MM.1S (cell line): ENCODE data around the gene NCAPH2.
A peak's percentile ranks its signal among the peaks of the same experiment; 100 is the strongest.

Source experiments
- DNase-seq: peaks from one replicate; pipeline ENCODE4 v3.0.0-alpha.2; 2015
- H2AFZ ChIP-seq: fragments of 300-600 bp; sonication (generic); 2 replicates; pipeline ENCODE4 v1.6.0; 2016; ENCODE audit warnings: antibody characterized with exemption, low read length
- H3F3A ChIP-seq: fragments of 300-600 bp; sonication (generic); 2 replicates; pipeline ENCODE4 v1.6.1; 2016; ENCODE audit warnings: mild to moderate bottlenecking, antibody characterized with exemption, low read length, moderate library complexity, mixed read lengths; ENCODE audit not compliant: insufficient read depth
- H3K27ac ChIP-seq: fragments of 300-600 bp; sonication (generic); 2 replicates; pipeline ENCODE4 v1.5.1; 2016; ENCODE audit warnings: mild to moderate bottlenecking, low read length
- H3K27me3 ChIP-seq: fragments of 300-600 bp; sonication (generic); replicated peaks from 2 replicates; pipeline ENCODE4 v1.6.0; 2016; ENCODE audit warnings: low read length; ENCODE audit not compliant: insufficient read depth
- H3K36me3 ChIP-seq: fragments of 300-600 bp; sonication (generic); replicated peaks from 2 replicates; pipeline ENCODE4 v1.6.1; 2016; ENCODE audit warnings: mild to moderate bottlenecking, low read length, mixed read lengths; ENCODE audit not compliant: insufficient read depth
- H3K4me1 ChIP-seq: fragments of 300-600 bp; sonication (generic); 2 replicates; pipeline ENCODE4 v1.6.1; 2016; ENCODE audit warnings: low read length, mixed read lengths
- H3K4me2 ChIP-seq: fragments of 300-600 bp; sonication (generic); 2 replicates; pipeline ENCODE4 v1.6.0; 2016; ENCODE audit warnings: low read depth, low read length
- H3K4me3 ChIP-seq: fragments of 300-600 bp; sonication (generic); 2 replicates; pipeline ENCODE4 v1.5.1; 2016; ENCODE audit warnings: low read length, mixed read lengths
- H3K79me2 ChIP-seq: fragments of 300-600 bp; sonication (generic); 2 replicates; pipeline ENCODE4 v1.6.1; 2016; ENCODE audit warnings: mixed run types, low read length, mixed read lengths
- H3K9ac ChIP-seq: fragments of 300-600 bp; sonication (generic); 2 replicates; pipeline ENCODE4 v1.6.1; 2016; ENCODE audit warnings: low read length, mixed read lengths
- H3K9me2 ChIP-seq: fragments of 300-600 bp; sonication (generic); replicated peaks from 2 replicates; pipeline ENCODE4 v1.6.1; 2016; ENCODE audit warnings: mild to moderate bottlenecking, low read length, mixed read lengths; ENCODE audit not compliant: insufficient read depth
- H3K9me3 ChIP-seq: fragments of 300-600 bp; sonication (generic); replicated peaks from 2 replicates; pipeline ENCODE4 v1.6.1; 2016; ENCODE audit warnings: mild to moderate bottlenecking, low read length, mixed read lengths; ENCODE audit not compliant: insufficient read depth
- H4K20me1 ChIP-seq: fragments of 300-600 bp; sonication (generic); 2 replicates; pipeline ENCODE4 v1.6.1; 2016; ENCODE audit warnings: mild to moderate bottlenecking, low read length, moderate library complexity, mixed read lengths; ENCODE audit not compliant: insufficient read depth
- CTCF ChIP-seq: fragments of 300-600 bp; sonication (generic); IDR thresholded peaks from 2 replicates; pipeline ENCODE4 v1.5.1; 2016; ENCODE audit warnings: antibody characterized with exemption, low read length, mixed read lengths
- EZH2 ChIP-seq: fragments of 300-600 bp; sonication (generic); optimal IDR thresholded peaks from 2 replicates; pipeline ENCODE3; 2017; ENCODE audit warnings: low read depth, mild to moderate bottlenecking, antibody characterized with exemption, low read length, mixed read lengths
- EZH2phosphoT487 ChIP-seq: fragments of 300-600 bp; sonication (generic); IDR thresholded peaks from 2 replicates; pipeline ENCODE4 v1.6.1; 2018; ENCODE audit warnings: antibody characterized with exemption, low read length

Gene NCAPH2

GRCh38 chr22:50507991-50508884 is at the start of gene NCAPH2:
TSS of gene NCAPH2 (plus strand) at chr22:50508224. CDS start at chr22:50508338, 114 bp downstream.
- Histone ChIP-seq H3K9me2 (no peaks in the 10 kb centered on the region), H3K4me1 (peaks cover 6% of the 10 kb centered on the region)
- TF ChIP-seq EZH2 = no peak
- no peak for TF ChIP-seq CTCF
- TF ChIP-seq EZH2phosphoT487 = no peak

GRCh38 chr22:50459016-50459415 is 49.0 kb upstream of the NCAPH2 start:
- Histone ChIP-seq H3K79me2 (no peaks in the 10 kb centered on the region), H3F3A (no peaks in the 10 kb centered on the region), H3K27me3 (no peaks in the 10 kb centered on the region), H4K20me1 (no peaks in the 10 kb centered on the region), H3K4me1 (no peaks in the 10 kb centered on the region), H3K27ac (no peak overlapping the region), H3K4me2 (no peak overlapping the region), H3K9me3 (no peaks in the 10 kb centered on the region), H2AFZ (no peak overlapping the region), H3K9ac (no peak overlapping the region), H3K4me3 (no peak overlapping the region), H3K9me2 (no peaks in the 10 kb centered on the region), H3K36me3 (no peaks in the 10 kb centered on the region; the same call in none of the 2 replicates)
- DNase-seq = no peak
- TF ChIP-seq EZH2phosphoT487 = no peak
- TF ChIP-seq CTCF = no peak
- TF ChIP-seq EZH2 = no peak

More at GRCh38 chr22:50507991-50508884, at the start of gene NCAPH2:
- no peaks in the 10 kb centered on the region for H3K9me3 ChIP-seq
- H3K4me2 ChIP-seq = peak within 1 kb of the TSS; percentile 94
- peak within 1 kb of the TSS; percentile 89 for H3K4me3 ChIP-seq
- no peaks in the 10 kb centered on the region for H4K20me1 ChIP-seq
- peak within 1 kb of the TSS; percentile 92 for H2AFZ ChIP-seq
- peak within 1 kb of the TSS; percentile 87 for H3K9ac ChIP-seq
- peak within 1 kb of the TSS; percentile 84 for H3K27ac ChIP-seq
- H3K36me3 ChIP-seq = no peaks in the 10 kb centered on the region
- no peaks in the 10 kb centered on the region for H3K27me3 ChIP-seq
- peak; percentile 98 for DNase-seq
- H3K79me2 ChIP-seq = peaks cover 74% of the 10 kb centered on the region
- H3F3A ChIP-seq = no peaks in the 10 kb centered on the region

GRCh38 chr22:50459496-50460140 is 48.4 kb upstream of the NCAPH2 start:
- no peaks in the 10 kb centered on the region for H3K9me2 ChIP-seq
- no peaks in the 10 kb centered on the region for H3K79me2 ChIP-seq
- H4K20me1 ChIP-seq = no peaks in the 10 kb centered on the region
- no peaks in the 10 kb centered on the region for H3K27me3 ChIP-seq
- H3K9me3 ChIP-seq = no peaks in the 10 kb centered on the region
- no peak overlapping the region for H2AFZ ChIP-seq
- no peaks in the 10 kb centered on the region for H3F3A ChIP-seq
- DNase-seq = no peak
- H3K27ac ChIP-seq = no peak overlapping the region
- H3K4me3 ChIP-seq = no peak overlapping the region
- no peak overlapping the region for H3K9ac ChIP-seq
- no peak overlapping the region for H3K4me2 ChIP-seq
- H3K4me1 ChIP-seq = no peaks in the 10 kb centered on the region
- H3K36me3 ChIP-seq = no peaks in the 10 kb centered on the region; the same call in none of the 2 replicates
- TF ChIP-seq EZH2phosphoT487 = no peak
- TF ChIP-seq CTCF = no peak
- no peak for TF ChIP-seq EZH2
